Mammary epithelial cell (primary cell): ENCODE results near the gene MEGF10.

ENCODE experiments used
- EZH2 ChIP-seq: IDR thresholded peaks from 2 replicates; pipeline ENCODE4 v1.6.1; 2012; ENCODE audit warnings: low read length, inconsistent platforms, borderline replicate concordance
- TF ChIP-seq, protein P1 (sequence below), 2 donors: IDR thresholded peaks in 1 of 2; conservative IDR thresholded peaks in 1 of 2; 2 replicates each; pipeline ENCODE4 v1.5.1; 2011 to 2012; ENCODE audit warnings: inconsistent platforms in 2 of 2, low read length in 2 of 2, mild to moderate bottlenecking in 2 of 2, control low read depth in 1 of 2, low read depth in 1 of 2; ENCODE audit not compliant: insufficient read depth in 1 of 2; ENCODE audit errors: extremely low read depth in 1 of 2

DNA sequence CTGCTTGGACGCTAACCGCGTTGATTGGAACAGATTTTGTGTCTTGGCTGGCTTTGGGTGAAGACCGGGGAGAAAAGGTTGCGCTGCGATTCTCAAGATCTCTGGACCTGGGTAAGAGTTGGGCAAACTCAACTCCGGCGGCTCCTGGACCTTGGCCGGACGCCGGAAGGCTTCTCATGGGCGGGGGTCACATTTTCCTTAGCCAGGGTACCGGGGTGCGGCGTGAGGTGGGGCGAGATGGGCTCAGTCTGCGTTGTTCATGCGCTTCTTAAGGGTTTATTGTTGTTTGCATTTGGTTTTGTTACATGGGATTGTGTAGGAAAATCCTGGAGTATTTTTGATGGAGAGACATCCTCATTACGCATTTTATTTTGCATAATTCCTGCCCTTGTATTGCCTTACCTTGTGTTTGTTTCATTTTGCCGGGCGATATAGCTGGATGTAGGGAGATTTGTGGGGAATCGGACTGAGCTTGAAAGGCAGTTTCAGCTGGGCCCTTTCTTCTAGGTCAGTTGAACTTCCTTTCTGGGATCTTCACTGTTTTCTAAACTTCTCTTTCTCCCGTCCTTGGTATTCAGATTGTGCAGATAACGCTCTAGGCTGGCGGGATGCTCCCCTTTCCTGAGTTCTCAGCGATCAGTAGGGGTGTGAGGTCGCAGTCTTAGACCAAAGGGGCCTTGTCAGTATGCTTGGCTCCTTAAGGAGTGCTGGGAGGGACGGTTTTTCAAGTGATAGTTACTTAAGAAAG lies 524 bp downstream of the MEGF10 start:
- TF ChIP-seq, protein P1, sequence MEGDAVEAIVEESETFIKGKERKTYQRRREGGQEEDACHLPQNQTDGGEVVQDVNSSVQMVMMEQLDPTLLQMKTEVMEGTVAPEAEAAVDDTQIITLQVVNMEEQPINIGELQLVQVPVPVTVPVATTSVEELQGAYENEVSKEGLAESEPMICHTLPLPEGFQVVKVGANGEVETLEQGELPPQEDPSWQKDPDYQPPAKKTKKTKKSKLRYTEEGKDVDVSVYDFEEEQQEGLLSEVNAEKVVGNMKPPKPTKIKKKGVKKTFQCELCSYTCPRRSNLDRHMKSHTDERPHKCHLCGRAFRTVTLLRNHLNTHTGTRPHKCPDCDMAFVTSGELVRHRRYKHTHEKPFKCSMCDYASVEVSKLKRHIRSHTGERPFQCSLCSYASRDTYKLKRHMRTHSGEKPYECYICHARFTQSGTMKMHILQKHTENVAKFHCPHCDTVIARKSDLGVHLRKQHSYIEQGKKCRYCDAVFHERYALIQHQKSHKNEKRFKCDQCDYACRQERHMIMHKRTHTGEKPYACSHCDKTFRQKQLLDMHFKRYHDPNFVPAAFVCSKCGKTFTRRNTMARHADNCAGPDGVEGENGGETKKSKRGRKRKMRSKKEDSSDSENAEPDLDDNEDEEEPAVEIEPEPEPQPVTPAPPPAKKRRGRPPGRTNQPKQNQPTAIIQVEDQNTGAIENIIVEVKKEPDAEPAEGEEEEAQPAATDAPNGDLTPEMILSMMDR (conservative IDR thresholded peaks at IDR 0.05 in 1 of 2, IDR thresholded peaks at IDR 0.05 in 1 of 2; ENCODE audit: extremely low read depth in 1 of 2, insufficient read depth in 1 of 2, low read depth in 1 of 2, low read length in 2 of 2) = no peak
- peak; percentile 28 for TF ChIP-seq EZH2
